Measurements from ENCODE around the gene REM2.

GRCh38 chr14:22844221-22845102 lies 38.6 kb upstream of the REM2 start:
- TF ChIP-seq CTCF (conservative IDR thresholded peaks at IDR 0.05; ENCODE audit: low read length) (no peak), EZH2phosphoT487 (IDR thresholded peaks at IDR 0.05; ENCODE audit: borderline replicate concordance) (no peak)

Measured in Loucy (cell line).